ENCODE results near the gene CCDC85C. TPM values are rescaled to one million over a fixed set of nuclear protein-coding genes. Genes with fewer than 3 reads are reported as not detected.

CCDC85C gene
- total and polyA plus RNA-seq, 2 experiments from 2014 or later, result 4.5 to 24.9 TPM

DNA sequence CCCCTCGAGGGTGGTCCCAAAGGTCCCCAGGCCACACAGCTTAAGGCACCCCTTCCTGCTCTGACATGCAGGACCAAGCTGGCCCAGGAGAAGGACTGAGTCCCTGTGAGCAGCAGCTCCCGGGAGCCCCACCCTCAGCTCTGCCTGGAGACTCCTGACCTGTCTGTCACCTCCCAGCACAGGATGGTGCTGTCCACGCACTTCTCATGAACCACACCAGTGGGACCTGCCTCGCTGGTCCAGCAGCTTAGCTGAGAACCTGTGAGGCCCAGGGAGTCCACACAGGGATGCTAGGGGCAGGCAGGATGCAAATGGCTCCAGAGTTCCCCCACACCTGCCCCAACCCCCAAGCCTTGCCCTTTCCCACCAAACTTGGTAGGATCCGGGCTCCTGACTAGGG lies 27.7 kb downstream of the CCDC85C start:
- H3K9me2 ChIP-seq (ENCODE audit: insufficient read depth), result no peaks in the 10 kb centered on the region
- no peaks in the 10 kb centered on the region; the same call in 2 of the 3 replicates for H3K36me3 Mint-ChIP-seq (ENCODE audit: low read depth)
- H4K20me1 ChIP-seq (replicated peaks; ENCODE audit: insufficient read depth), result peaks cover 4% of the 10 kb centered on the region; the same call in 1 of the 2 replicates
- peaks cover 15% of the 10 kb centered on the region for H3K27me3 Mint-ChIP-seq (ENCODE audit: insufficient read depth, low read depth, poor library complexity)
- H3K4me1 Mint-ChIP-seq, result peaks cover 75% of the 10 kb centered on the region
- no peak for DNase-seq (ENCODE audit: low spot score)
- no peak overlapping the region for H3K4me3 Mint-ChIP-seq
- H3K27me3 ChIP-seq (ENCODE audit: insufficient read depth), result no peaks in the 10 kb centered on the region
- TF ChIP-seq EZH2phosphoT487 (IDR thresholded peaks at IDR 0.05; ENCODE audit: unreplicated experiment), result no peak
- no peak for TF ChIP-seq NANOG (IDR thresholded peaks at IDR 0.05; ENCODE audit: borderline replicate concordance)
- TF ChIP-seq, protein P1, sequence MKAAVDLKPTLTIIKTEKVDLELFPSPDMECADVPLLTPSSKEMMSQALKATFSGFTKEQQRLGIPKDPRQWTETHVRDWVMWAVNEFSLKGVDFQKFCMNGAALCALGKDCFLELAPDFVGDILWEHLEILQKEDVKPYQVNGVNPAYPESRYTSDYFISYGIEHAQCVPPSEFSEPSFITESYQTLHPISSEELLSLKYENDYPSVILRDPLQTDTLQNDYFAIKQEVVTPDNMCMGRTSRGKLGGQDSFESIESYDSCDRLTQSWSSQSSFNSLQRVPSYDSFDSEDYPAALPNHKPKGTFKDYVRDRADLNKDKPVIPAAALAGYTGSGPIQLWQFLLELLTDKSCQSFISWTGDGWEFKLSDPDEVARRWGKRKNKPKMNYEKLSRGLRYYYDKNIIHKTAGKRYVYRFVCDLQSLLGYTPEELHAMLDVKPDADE (IDR thresholded peaks at IDR 0.05), result no peak
- TF ChIP-seq POLR2AphosphoS5 (IDR thresholded peaks at IDR 0.05; ENCODE audit: low read depth), result no peak
- TF ChIP-seq ZNF331 (CRISPR knock-in tag; IDR thresholded peaks at IDR 0.05; ENCODE audit: low read depth), result no peak
- TF ChIP-seq STAT1 (IDR thresholded peaks at IDR 0.05; ENCODE audit: unreplicated experiment), result no peak
- TF ChIP-seq, protein P2, sequence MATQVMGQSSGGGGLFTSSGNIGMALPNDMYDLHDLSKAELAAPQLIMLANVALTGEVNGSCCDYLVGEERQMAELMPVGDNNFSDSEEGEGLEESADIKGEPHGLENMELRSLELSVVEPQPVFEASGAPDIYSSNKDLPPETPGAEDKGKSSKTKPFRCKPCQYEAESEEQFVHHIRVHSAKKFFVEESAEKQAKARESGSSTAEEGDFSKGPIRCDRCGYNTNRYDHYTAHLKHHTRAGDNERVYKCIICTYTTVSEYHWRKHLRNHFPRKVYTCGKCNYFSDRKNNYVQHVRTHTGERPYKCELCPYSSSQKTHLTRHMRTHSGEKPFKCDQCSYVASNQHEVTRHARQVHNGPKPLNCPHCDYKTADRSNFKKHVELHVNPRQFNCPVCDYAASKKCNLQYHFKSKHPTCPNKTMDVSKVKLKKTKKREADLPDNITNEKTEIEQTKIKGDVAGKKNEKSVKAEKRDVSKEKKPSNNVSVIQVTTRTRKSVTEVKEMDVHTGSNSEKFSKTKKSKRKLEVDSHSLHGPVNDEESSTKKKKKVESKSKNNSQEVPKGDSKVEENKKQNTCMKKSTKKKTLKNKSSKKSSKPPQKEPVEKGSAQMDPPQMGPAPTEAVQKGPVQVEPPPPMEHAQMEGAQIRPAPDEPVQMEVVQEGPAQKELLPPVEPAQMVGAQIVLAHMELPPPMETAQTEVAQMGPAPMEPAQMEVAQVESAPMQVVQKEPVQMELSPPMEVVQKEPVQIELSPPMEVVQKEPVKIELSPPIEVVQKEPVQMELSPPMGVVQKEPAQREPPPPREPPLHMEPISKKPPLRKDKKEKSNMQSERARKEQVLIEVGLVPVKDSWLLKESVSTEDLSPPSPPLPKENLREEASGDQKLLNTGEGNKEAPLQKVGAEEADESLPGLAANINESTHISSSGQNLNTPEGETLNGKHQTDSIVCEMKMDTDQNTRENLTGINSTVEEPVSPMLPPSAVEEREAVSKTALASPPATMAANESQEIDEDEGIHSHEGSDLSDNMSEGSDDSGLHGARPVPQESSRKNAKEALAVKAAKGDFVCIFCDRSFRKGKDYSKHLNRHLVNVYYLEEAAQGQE (IDR thresholded peaks at IDR 0.05; ENCODE audit: unreplicated experiment), result no peak
- TF ChIP-seq CREB1 (CRISPR knock-in tag; IDR thresholded peaks at IDR 0.05; ENCODE audit: low read depth), result no peak
- TF ChIP-seq EZH2 (IDR thresholded peaks at IDR 0.05; ENCODE audit: low read depth, unreplicated experiment), result no peak
- no peak for TF ChIP-seq ZNF114 (CRISPR knock-in tag; IDR thresholded peaks at IDR 0.05)
- no peak for TF ChIP-seq JUNB (IDR thresholded peaks at IDR 0.05; ENCODE audit: unreplicated experiment)
- TF ChIP-seq, protein P3, sequence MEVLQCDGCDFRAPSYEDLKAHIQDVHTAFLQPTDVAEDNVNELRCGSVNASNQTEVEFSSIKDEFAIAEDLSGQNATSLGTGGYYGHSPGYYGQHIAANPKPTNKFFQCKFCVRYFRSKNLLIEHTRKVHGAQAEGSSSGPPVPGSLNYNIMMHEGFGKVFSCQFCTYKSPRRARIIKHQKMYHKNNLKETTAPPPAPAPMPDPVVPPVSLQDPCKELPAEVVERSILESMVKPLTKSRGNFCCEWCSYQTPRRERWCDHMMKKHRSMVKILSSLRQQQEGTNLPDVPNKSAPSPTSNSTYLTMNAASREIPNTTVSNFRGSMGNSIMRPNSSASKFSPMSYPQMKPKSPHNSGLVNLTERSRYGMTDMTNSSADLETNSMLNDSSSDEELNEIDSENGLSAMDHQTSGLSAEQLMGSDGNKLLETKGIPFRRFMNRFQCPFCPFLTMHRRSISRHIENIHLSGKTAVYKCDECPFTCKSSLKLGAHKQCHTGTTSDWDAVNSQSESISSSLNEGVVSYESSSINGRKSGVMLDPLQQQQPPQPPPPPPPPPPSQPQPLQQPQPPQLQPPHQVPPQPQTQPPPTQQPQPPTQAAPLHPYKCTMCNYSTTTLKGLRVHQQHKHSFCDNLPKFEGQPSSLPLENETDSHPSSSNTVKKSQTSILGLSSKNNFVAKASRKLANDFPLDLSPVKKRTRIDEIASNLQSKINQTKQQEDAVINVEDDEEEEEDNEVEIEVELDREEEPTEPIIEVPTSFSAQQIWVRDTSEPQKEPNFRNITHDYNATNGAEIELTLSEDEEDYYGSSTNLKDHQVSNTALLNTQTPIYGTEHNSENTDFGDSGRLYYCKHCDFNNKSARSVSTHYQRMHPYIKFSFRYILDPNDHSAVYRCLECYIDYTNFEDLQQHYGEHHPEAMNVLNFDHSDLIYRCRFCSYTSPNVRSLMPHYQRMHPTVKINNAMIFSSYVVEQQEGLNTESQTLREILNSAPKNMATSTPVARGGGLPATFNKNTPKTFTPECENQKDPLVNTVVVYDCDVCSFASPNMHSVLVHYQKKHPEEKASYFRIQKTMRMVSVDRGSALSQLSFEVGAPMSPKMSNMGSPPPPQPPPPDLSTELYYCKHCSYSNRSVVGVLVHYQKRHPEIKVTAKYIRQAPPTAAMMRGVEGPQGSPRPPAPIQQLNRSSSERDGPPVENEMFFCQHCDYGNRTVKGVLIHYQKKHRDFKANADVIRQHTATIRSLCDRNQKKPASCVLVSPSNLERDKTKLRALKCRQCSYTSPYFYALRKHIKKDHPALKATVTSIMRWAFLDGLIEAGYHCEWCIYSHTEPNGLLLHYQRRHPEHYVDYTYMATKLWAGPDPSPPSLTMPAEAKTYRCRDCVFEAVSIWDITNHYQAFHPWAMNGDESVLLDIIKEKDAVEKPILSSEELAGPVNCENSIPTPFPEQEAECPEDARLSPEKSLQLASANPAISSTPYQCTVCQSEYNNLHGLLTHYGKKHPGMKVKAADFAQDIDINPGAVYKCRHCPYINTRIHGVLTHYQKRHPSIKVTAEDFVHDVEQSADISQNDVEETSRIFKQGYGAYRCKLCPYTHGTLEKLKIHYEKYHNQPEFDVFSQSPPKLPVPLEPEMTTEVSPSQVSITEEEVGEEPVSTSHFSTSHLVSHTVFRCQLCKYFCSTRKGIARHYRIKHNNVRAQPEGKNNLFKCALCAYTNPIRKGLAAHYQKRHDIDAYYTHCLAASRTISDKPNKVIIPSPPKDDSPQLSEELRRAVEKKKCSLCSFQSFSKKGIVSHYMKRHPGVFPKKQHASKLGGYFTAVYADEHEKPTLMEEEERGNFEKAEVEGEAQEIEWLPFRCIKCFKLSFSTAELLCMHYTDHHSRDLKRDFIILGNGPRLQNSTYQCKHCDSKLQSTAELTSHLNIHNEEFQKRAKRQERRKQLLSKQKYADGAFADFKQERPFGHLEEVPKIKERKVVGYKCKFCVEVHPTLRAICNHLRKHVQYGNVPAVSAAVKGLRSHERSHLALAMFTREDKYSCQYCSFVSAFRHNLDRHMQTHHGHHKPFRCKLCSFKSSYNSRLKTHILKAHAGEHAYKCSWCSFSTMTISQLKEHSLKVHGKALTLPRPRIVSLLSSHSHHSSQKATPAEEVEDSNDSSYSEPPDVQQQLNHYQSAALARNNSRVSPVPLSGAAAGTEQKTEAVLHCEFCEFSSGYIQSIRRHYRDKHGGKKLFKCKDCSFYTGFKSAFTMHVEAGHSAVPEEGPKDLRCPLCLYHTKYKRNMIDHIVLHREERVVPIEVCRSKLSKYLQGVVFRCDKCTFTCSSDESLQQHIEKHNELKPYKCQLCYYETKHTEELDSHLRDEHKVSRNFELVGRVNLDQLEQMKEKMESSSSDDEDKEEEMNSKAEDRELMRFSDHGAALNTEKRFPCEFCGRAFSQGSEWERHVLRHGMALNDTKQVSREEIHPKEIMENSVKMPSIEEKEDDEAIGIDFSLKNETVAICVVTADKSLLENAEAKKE (CRISPR knock-in tag; IDR thresholded peaks at IDR 0.05), result no peak
- TF ChIP-seq, protein P4, sequence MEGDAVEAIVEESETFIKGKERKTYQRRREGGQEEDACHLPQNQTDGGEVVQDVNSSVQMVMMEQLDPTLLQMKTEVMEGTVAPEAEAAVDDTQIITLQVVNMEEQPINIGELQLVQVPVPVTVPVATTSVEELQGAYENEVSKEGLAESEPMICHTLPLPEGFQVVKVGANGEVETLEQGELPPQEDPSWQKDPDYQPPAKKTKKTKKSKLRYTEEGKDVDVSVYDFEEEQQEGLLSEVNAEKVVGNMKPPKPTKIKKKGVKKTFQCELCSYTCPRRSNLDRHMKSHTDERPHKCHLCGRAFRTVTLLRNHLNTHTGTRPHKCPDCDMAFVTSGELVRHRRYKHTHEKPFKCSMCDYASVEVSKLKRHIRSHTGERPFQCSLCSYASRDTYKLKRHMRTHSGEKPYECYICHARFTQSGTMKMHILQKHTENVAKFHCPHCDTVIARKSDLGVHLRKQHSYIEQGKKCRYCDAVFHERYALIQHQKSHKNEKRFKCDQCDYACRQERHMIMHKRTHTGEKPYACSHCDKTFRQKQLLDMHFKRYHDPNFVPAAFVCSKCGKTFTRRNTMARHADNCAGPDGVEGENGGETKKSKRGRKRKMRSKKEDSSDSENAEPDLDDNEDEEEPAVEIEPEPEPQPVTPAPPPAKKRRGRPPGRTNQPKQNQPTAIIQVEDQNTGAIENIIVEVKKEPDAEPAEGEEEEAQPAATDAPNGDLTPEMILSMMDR (conservative IDR thresholded peaks at IDR 0.05; ENCODE audit: low read depth in 2 of 2), result no peak
- H3K27ac ChIP-seq (ENCODE audit: low read depth), result no peak overlapping the region
- H2AFZ ChIP-seq, result no peak overlapping the region
- H3K4me3 ChIP-seq, result no peak overlapping the region
- H3K4me2 ChIP-seq, result no peak overlapping the region
- H3K4me1 ChIP-seq (ENCODE audit: insufficient read depth), result peaks cover 54% of the 10 kb centered on the region
- no peaks in the 10 kb centered on the region for H3K36me3 ChIP-seq (ENCODE audit: insufficient read depth)
- ATAC-seq, result no peak
- H3K27ac Mint-ChIP-seq, result no peak overlapping the region
- no peaks in the 10 kb centered on the region for H3F3A ChIP-seq (replicated peaks; ENCODE audit: low read depth)
- no peaks in the 10 kb centered on the region for H3K9me3 Mint-ChIP-seq
- H3K79me2 ChIP-seq (replicated peaks; ENCODE audit: insufficient read depth), result peaks cover 53% of the 10 kb centered on the region
